Measurements from ENCODE around the gene TMEM131.
"Not testable (repeated sequence)": the region's sequence is repeated elsewhere in the genome, so short reads cannot be mapped to it uniquely, and the experiment has no call there.

TMEM131 gene

GRCh38 chr2:97717613-97717995 is 278.1 kb downstream of the TMEM131 start:
- FAIRE-seq: no peak

- FAIRE-seq: no peak
Measured at GRCh38 chr2:97716695-97717612, 278.8 kb downstream of the TMEM131 start.

- no peak for FAIRE-seq
Measured at GRCh38 chr2:97715951-97716694, 279.6 kb downstream of the TMEM131 start.

- FAIRE-seq: no peak
Measured at GRCh38 chr2:97714950-97715652, 280.6 kb downstream of the TMEM131 start.

- no peak for FAIRE-seq
Measured at GRCh38 chr2:97714084-97714949, 281.4 kb downstream of the TMEM131 start.

- FAIRE-seq: no peak
Measured at GRCh38 chr2:97713296-97714083, 282.3 kb downstream of the TMEM131 start, which contains the start of gene ZAP70. ZAP70 (plus strand) TSS chr2:97713576; CDS start chr2:97724037, 10,461 bp downstream.

GRCh38 chr2:97712693-97713295 is 283.0 kb downstream of the TMEM131 start:
- no peak for FAIRE-seq

- FAIRE-seq: not testable (repeated sequence)
Measured at GRCh38 chr2:97712175-97712574, 283.6 kb downstream of the TMEM131 start.

- FAIRE-seq: no peak
Measured at GRCh38 chr2:97711394-97711711, 284.4 kb downstream of the TMEM131 start.

- FAIRE-seq: no peak
Measured at GRCh38 chr2:97708608-97709007, 287.1 kb downstream of the TMEM131 start.

GRCh38 chr2:97708048-97708380 is 287.7 kb downstream of the TMEM131 start:
- FAIRE-seq: no peak

GRCh38 chr2:97707362-97708047 is 288.2 kb downstream of the TMEM131 start:
- no peak for FAIRE-seq

- no peak for FAIRE-seq
Measured at GRCh38 chr2:97706708-97707345, 288.9 kb downstream of the TMEM131 start.
